NT2/D1 (cell line): ENCODE data around the gene GLRA1.

Source experiments
- DNase-seq: peaks from one replicate; pipeline ENCODE4 v3.0.0-alpha.2; 2011; ENCODE audit warnings: low read depth, low spot score
- H3K27me3 ChIP-seq: 2 replicates; pipeline ENCODE4 v1.6.0; 2011; ENCODE audit warnings: mild to moderate bottlenecking; ENCODE audit not compliant: insufficient read length, insufficient read depth
- H3K36me3 ChIP-seq: 2 replicates; pipeline ENCODE4 v1.6.1; 2011; ENCODE audit warnings: mild to moderate bottlenecking, low read length, mixed read lengths; ENCODE audit not compliant: insufficient read depth, insufficient read length
- H3K4me1 ChIP-seq: 2 replicates; pipeline ENCODE4 v1.5.1; 2011; ENCODE audit not compliant: insufficient read depth, insufficient read length
- H3K4me3 ChIP-seq: 2 replicates; pipeline ENCODE4 v1.5.1; 2011; ENCODE audit warnings: low read depth; ENCODE audit not compliant: insufficient read length
- H3K9ac ChIP-seq: 2 replicates; pipeline ENCODE4 v1.6.0; 2011; ENCODE audit warnings: low read depth; ENCODE audit not compliant: insufficient read length
- H3K9me3 ChIP-seq: 2 replicates; pipeline ENCODE4 v1.5.1; 2011; ENCODE audit warnings: mild to moderate bottlenecking, low read length; ENCODE audit not compliant: insufficient read depth
- SUZ12 ChIP-seq: IDR thresholded peaks from 2 replicates; pipeline ENCODE4 v1.6.1; 2011; ENCODE audit not compliant: insufficient read length, insufficient read depth; ENCODE audit errors: extremely low read depth
- YY1 ChIP-seq: IDR thresholded peaks from 2 replicates; pipeline ENCODE4 v1.6.1; 2011; ENCODE audit not compliant: insufficient read length, insufficient read depth
- ZNF274 ChIP-seq: IDR thresholded peaks from 2 replicates; pipeline ENCODE4 v1.6.1; 2011; ENCODE audit warnings: mild to moderate bottlenecking, low read depth, low read length

GLRA1 gene

DNA sequence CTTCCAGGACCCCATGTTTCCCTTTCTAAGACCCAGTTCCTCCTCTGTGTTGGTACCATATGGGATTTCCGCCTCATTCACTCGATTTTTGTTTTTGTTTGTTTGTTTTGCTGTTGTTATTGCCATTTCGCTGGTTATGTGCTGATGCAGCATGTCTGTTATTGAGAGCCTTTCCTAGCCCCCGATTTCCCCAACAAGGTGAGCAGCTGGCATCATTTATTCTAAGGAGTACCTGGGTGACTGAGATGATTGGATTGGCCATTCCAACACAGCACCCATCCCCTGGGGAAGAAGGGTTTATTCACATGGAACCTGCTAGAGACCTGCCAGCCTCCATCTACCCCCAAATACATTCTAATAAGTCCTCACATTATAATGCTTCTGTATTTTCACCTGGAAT lies 2.7 kb downstream of the GLRA1 start:
- no peaks in the 10 kb centered on the region for H3K9me3 ChIP-seq
- H3K27me3 ChIP-seq = peaks cover 7% of the 10 kb centered on the region

DNA sequence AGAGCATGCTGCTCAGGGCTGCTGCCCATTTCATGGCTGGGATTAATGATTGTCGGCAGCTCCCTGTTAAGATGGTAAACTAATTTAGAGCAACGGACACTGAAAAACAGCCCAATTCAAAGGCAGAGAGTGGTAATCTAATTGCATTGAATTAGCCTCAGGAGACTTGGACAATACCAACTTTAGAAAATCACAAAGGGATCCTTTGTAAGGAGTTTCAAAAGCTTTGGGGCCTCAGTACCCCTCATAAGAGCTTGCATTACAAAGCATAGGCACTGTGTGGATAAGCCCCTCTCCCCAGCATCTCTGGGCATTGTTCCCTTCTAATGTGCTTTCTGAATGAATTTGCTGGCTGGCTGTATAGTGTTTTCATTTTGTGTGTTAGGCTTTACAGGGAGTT lies 6.7 kb downstream of the GLRA1 start:
- Histone ChIP-seq H3K9ac (no peak overlapping the region), H3K4me3 (no peak overlapping the region), H3K27me3 (no peaks in the 10 kb centered on the region), H3K36me3 (no peaks in the 10 kb centered on the region), H3K9me3 (no peaks in the 10 kb centered on the region), H3K4me1 (no peaks in the 10 kb centered on the region)
- DNase-seq = no peak
- TF ChIP-seq YY1 (no peak), ZNF274 (no peak), SUZ12 (no peak)

More for the DNA sequence above, 2.7 kb downstream of the GLRA1 start:
- DNase-seq = no peak
- Histone ChIP-seq H3K36me3 (no peaks in the 10 kb centered on the region), H3K4me3 (no peak overlapping the region), H3K9ac (no peak overlapping the region), H3K4me1 (no peaks in the 10 kb centered on the region)
- TF ChIP-seq YY1 (no peak), SUZ12 (no peak), ZNF274 (no peak)

DNA sequence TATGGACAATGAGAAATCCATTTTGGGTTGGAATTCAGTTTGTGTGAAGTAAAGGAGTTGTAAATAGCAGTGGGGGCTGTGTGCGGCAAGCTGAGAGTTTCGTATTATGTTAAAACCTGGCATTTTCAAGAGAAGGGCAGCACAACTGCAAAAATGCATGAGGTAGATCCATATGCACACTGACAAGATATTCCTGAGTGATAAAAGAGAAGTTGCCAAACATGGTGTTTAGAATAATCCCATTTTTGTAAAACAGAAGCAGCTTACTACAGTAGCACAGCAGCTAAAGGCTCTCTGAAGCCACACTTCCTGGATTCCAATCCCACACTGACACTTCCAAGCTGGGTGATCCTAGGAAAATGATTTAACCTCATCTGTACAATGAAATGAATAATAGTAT lies 11.2 kb downstream of the GLRA1 start:
- Histone ChIP-seq H3K36me3 (no peaks in the 10 kb centered on the region), H3K4me1 (no peaks in the 10 kb centered on the region), H3K9ac (no peak overlapping the region), H3K27me3 (peaks cover 1% of the 10 kb centered on the region), H3K4me3 (no peak overlapping the region), H3K9me3 (no peaks in the 10 kb centered on the region)
- no peak for DNase-seq
- TF ChIP-seq SUZ12 = no peak
- TF ChIP-seq ZNF274 = no peak
- no peak for TF ChIP-seq YY1

DNA sequence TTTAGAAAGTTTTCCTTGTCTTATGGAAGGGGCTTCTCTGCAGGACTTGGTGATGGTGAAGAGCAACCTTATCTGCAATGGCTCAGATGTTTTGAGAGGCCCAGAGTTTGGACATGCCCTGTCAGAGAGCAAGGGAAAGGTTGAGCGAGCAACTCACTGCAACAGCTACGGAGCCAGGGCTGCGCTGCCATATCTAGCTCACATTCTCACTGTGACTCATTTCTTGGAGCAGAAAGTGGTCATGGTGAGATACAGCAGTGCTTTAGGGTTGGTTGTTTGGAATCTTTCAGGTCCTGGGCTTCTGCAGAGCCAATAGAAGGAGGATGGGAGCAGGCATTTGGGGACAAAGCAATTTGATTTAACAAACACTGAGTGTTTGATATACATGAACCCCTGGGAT lies 12.3 kb downstream of the GLRA1 start:
- Histone ChIP-seq H3K27me3 (peaks cover 10% of the 10 kb centered on the region), H3K9me3 (no peaks in the 10 kb centered on the region), H3K4me1 (no peaks in the 10 kb centered on the region), H3K9ac (no peak overlapping the region), H3K4me3 (no peak overlapping the region), H3K36me3 (no peaks in the 10 kb centered on the region)
- DNase-seq = no peak
- TF ChIP-seq ZNF274 = no peak
- no peak for TF ChIP-seq SUZ12
- TF ChIP-seq YY1 = no peak

DNA sequence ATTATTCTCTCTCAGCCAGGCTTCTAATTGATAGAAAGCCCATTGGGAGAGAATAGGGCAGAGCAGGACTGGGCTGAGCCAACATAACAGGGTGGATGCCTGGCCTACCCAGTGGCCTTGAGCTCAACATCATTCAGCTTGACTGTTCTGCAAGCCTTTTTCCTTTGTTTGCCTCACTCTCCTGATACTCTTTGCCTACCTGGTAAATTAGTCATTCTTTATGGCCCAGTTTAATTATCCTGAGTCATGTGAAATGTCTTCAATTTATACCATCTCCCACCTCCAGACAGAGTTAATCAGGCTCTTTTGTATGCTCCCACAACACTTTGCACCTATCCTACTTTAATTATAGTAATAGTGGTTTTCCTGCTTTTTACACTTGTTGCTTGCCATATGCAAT lies 13.6 kb downstream of the GLRA1 start:
- H3K4me3 ChIP-seq = no peak overlapping the region
- H3K9ac ChIP-seq = no peak overlapping the region
- H3K36me3 ChIP-seq = no peaks in the 10 kb centered on the region
- no peaks in the 10 kb centered on the region for H3K9me3 ChIP-seq
- peaks cover 12% of the 10 kb centered on the region for H3K27me3 ChIP-seq
- H3K4me1 ChIP-seq = no peaks in the 10 kb centered on the region
- DNase-seq = no peak
- TF ChIP-seq SUZ12 (no peak), YY1 (no peak), ZNF274 (no peak)

DNA sequence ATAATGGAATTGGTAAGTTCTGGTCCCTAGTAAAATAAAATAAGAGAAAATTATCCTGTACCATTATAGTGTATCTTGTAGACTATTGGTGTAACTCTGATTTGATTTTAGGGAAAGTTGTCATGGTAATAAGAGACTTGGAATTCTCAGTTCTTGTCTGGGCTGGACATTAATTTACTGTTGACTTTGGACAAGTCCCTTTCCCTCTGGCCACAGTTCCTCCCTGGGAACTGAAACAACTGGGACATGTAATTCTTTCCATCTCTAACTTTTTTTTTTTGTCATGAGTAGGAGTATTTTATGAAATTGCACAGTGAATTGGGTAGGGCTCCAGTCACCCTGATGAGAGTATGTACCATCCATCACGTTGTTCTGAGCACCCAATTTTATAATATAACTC lies 15.0 kb downstream of the GLRA1 start:
- Histone ChIP-seq H3K9ac (no peak overlapping the region), H3K36me3 (no peaks in the 10 kb centered on the region), H3K27me3 (peaks cover 26% of the 10 kb centered on the region), H3K4me3 (no peak overlapping the region), H3K4me1 (no peaks in the 10 kb centered on the region), H3K9me3 (no peaks in the 10 kb centered on the region)
- no peak for DNase-seq
- TF ChIP-seq SUZ12 (no peak), YY1 (no peak)

DNA sequence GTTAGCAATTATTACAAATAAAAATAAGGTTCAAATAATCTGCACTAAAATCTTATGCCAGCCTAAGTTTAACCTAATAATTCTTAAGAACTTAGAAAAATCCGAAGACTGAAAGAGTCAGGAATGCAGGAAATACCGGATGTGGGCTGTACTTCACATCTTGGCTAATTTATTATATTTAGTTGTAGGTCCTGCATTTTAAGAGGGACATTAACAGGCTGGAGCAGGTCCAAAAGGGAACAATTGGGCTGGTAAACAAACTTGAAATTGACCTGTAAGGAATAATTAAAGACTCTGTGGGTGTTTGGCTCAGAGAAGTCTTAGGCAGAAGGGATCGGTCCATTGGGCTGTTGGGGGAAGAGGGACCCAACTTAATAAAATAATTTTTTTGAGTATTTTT lies 18.4 kb downstream of the GLRA1 start:
- TF ChIP-seq ZNF274 (no peak), YY1 (no peak), SUZ12 (no peak)
- H3K27me3 ChIP-seq = peaks cover 53% of the 10 kb centered on the region

DNA sequence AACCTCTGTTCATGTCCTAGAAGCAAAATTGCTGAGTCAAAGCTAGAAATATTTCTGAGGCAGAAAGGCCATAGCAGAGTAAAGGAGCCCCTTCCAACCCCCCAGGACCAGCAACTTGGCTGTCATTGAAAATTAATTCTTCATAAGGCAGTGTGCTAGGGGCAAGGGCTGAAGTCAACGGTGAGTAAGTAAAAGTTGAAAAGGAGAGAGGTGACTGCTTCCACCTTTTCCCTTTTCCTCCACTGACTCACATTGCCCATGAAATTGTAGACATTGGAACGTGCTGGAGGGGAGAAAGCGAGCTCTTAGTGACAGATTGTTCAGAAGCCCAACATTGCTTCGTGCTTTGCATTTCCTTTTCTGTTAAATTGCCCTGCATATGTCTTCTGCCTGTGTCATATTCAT lies 19.1 kb downstream of the GLRA1 start:
- no peak for DNase-seq
- H3K36me3 ChIP-seq = no peaks in the 10 kb centered on the region
- H3K27me3 ChIP-seq = peaks cover 60% of the 10 kb centered on the region
- H3K4me3 ChIP-seq = no peak overlapping the region
- TF ChIP-seq YY1 (no peak), SUZ12 (no peak), ZNF274 (no peak)
- H3K9ac ChIP-seq = no peak overlapping the region
- H3K9me3 ChIP-seq = no peaks in the 10 kb centered on the region
- H3K4me1 ChIP-seq = no peaks in the 10 kb centered on the region

More for the DNA sequence above, 18.4 kb downstream of the GLRA1 start:
- H3K9ac ChIP-seq = no peak overlapping the region
- H3K4me3 ChIP-seq = no peak overlapping the region
- H3K9me3 ChIP-seq = no peaks in the 10 kb centered on the region
- no peaks in the 10 kb centered on the region for H3K4me1 ChIP-seq
- H3K36me3 ChIP-seq = no peaks in the 10 kb centered on the region
- DNase-seq = no peak
